T-helper 2 cell treated with Interferon-gamma antibody and Interleukin-4, amounts not matched to agents 5 μg/mL and 100 μg/mL, for 36 hours (primary cell): ENCODE measurements around the gene TRAP1.

ENCODE experiments used
- DNase-seq: peaks from one replicate; pipeline ENCODE4 v3.0.0; 2021; ENCODE audit warnings: low spot score
- H3K27ac Mint-ChIP-seq: one replicate; pipeline ENCODE4 v1.8.0; 2021; ENCODE audit warnings: mild to moderate bottlenecking, mixed read lengths
- H3K27me3 Mint-ChIP-seq: one replicate; pipeline ENCODE4 v1.8.0; 2021; ENCODE audit warnings: low read depth, mixed read lengths
- H3K36me3 Mint-ChIP-seq: one replicate; pipeline ENCODE4 v1.8.0; 2021; ENCODE audit warnings: low read depth, mixed read lengths
- H3K4me1 Mint-ChIP-seq: one replicate; pipeline ENCODE4 v1.8.0; 2021; ENCODE audit warnings: low read depth, mixed read lengths
- H3K4me3 Mint-ChIP-seq: one replicate; pipeline ENCODE4 v1.8.0; 2022; ENCODE audit warnings: mild to moderate bottlenecking, moderate library complexity, mixed read lengths
- H3K9me3 Mint-ChIP-seq: one replicate; pipeline ENCODE4 v1.8.0; 2021; ENCODE audit warnings: mixed read lengths

The TRAP1 gene

DNA sequence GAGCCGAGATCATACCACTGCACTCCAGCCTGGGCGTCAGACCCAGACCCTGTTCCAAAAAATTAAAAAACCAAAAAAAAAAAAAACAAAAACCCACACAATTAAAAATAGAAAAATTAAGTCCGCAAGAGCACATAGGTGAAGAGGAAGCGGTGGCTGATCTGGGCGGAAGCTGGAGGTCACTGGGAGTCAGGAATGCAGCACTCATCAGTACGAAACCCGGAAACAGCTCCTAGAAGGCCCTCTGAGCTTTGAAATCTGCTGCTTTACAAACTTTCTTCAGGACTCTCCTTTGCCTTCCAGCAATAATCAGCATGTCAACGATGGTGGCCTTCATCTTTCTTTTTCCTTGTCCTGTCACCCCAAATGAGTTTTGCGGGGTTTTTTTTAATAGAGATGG, 29.5 kb downstream of the TRAP1 start:
- no peak overlapping the region for H3K4me3 Mint-ChIP-seq
- H3K36me3 Mint-ChIP-seq: peaks cover 34% of the 10 kb centered on the region
- peaks cover 7% of the 10 kb centered on the region for H3K4me1 Mint-ChIP-seq
- no peak overlapping the region for H3K27ac Mint-ChIP-seq
- no peaks in the 10 kb centered on the region for H3K9me3 Mint-ChIP-seq
- DNase-seq: no peak
- no peaks in the 10 kb centered on the region for H3K27me3 Mint-ChIP-seq

DNA sequence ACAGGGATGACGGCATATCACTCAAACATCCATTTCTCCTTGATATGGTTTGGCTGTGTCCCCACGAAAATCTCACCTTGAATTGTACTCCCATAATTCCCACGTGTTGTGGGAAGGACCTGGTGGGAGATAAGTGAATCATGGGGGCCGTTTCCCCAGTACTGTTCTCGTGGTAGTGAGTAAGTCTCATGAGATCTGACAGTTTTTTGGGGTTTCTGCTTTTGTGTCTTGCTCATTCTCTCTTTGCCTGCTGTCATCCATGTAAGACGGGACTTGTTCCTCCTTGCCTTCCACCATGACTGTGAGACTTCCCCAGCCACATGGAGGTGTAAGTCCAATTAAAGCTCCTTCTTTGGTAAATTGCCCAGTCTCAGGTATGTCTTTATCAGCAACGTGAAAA, 30.3 kb downstream of the TRAP1 start:
- H3K27ac Mint-ChIP-seq: no peak overlapping the region

DNA sequence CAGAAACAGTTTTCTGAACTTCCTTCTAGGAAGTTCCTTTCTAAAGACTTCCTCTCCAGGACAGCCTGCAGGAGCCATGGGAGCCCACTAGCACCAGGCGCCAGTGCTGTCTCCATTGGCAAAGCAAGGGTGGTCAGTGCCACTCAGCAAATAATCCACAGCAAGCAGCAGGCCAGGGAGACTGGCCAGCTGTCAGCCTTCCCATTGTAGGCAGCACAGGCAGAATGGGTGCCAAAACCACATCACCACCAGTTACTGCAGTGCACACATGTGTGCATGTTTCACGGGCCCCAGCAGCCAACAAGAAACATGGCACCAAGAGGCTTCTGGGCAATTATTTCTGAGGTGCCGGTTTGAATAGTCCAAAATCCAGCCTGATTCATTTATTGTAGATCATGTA, 36.1 kb downstream of the TRAP1 start:
- peaks cover 37% of the 10 kb centered on the region for H3K36me3 Mint-ChIP-seq
- no peak overlapping the region for H3K27ac Mint-ChIP-seq
- H3K9me3 Mint-ChIP-seq: no peaks in the 10 kb centered on the region
- DNase-seq: no peak
- H3K4me3 Mint-ChIP-seq: no peak overlapping the region
- H3K4me1 Mint-ChIP-seq: no peaks in the 10 kb centered on the region
- no peaks in the 10 kb centered on the region for H3K27me3 Mint-ChIP-seq

More for the DNA sequence above, 30.3 kb downstream of the TRAP1 start:
- no peak for DNase-seq
- H3K4me1 Mint-ChIP-seq: peaks cover 7% of the 10 kb centered on the region
- peaks cover 37% of the 10 kb centered on the region for H3K36me3 Mint-ChIP-seq
- H3K27me3 Mint-ChIP-seq: no peaks in the 10 kb centered on the region
- H3K4me3 Mint-ChIP-seq: no peak overlapping the region
- H3K9me3 Mint-ChIP-seq: no peaks in the 10 kb centered on the region

DNA sequence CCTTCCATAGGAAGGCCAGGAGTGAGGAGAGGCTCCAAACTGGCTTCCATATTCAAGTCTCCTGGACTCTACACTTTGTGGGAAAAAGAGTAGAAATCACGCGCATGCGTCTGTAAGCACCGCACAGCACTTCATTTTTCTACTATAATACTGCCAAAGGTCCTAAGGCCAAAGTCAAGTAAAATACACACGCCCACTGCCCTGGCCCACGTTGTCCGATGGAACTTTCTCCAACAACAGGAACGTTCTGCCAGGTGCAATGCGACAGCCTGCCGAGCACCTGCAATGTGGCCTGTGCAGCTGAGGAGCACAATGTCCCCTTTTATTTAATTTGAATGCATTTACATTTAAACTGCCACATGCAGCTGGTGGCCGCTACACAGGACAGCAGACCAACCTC, 39.3 kb downstream of the TRAP1 start:
- DNase-seq: no peak
- Mint-ChIP-seq H3K27ac (no peak overlapping the region), H3K36me3 (peaks cover 36% of the 10 kb centered on the region), H3K4me3 (no peak overlapping the region), H3K4me1 (no peaks in the 10 kb centered on the region), H3K9me3 (no peaks in the 10 kb centered on the region), H3K27me3 (no peaks in the 10 kb centered on the region)

DNA sequence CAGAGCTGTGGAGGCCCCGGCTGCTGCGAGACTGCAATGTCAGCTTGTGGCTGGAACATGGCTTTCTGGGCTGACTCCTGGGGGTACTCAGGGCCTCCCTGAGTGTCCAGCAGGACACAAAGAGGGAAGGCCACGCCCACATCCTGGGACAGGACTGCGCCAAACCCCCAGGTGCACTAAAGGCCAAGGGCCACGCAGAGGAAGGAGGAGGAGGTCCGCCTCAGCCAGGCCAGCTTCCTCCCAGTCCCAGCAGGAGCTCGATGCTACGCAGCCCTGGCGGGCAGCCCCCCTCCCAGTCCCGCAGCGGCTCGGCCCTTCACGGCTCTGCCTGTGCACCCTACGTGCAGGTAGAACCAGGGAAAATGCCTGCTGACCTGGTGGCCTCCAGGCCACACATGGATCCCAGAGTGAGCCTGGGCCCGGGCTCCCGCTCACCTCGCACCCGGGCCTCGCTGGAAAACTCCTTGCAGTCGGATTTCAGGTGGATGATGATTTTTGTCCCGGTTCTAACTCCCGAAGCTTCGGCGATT, 41.7 kb downstream of the TRAP1 start:
- peaks cover 4% of the 10 kb centered on the region for H3K4me1 Mint-ChIP-seq
- H3K4me3 Mint-ChIP-seq: no peak overlapping the region
- H3K9me3 Mint-ChIP-seq: no peaks in the 10 kb centered on the region
- H3K27me3 Mint-ChIP-seq: no peaks in the 10 kb centered on the region
- H3K36me3 Mint-ChIP-seq: peaks cover 33% of the 10 kb centered on the region
- no peak for DNase-seq
- H3K27ac Mint-ChIP-seq: no peak overlapping the region

DNA sequence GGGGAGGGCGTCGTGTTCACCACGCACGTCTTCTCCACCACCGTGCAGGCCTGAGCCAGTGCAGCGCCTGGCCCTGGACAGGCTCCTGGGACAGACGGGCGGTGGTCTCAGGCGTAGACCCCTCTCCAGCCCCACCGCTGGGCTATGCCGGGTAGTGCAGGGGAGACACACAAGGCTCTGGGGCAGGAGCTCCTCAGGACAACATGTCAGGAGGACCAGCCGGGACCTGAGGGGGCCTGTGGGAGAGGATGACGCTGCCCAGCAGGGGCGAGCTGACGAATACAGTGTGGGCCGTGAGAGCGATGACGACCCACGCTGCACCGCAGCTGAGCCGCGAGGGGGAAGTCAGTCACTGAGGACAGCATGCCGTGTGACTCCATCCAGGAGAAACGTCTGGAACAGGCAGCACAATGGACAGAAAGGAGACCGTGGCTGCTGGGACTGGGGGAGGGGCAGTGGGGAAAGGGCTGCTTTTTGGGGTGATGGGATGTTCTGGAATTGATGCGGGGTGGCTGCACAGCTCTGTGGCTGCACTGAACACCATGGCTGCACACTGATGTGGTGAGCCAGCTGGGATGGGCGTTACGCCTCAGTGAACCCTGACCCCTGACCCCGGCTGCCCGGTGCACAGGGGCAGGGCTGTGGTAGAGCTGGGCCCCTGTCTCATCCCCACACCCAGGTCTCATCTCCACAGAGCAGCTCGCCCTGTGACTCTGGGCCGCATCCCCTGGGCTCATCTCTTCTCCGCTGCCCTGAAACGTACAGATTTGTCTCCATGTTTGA, 42.6 kb downstream of the TRAP1 start:
- Mint-ChIP-seq H3K4me3 (no peak overlapping the region), H3K36me3 (peaks cover 36% of the 10 kb centered on the region), H3K27ac (no peak overlapping the region), H3K27me3 (no peaks in the 10 kb centered on the region), H3K9me3 (no peaks in the 10 kb centered on the region), H3K4me1 (peaks cover 6% of the 10 kb centered on the region)
- DNase-seq: no peak

DNA sequence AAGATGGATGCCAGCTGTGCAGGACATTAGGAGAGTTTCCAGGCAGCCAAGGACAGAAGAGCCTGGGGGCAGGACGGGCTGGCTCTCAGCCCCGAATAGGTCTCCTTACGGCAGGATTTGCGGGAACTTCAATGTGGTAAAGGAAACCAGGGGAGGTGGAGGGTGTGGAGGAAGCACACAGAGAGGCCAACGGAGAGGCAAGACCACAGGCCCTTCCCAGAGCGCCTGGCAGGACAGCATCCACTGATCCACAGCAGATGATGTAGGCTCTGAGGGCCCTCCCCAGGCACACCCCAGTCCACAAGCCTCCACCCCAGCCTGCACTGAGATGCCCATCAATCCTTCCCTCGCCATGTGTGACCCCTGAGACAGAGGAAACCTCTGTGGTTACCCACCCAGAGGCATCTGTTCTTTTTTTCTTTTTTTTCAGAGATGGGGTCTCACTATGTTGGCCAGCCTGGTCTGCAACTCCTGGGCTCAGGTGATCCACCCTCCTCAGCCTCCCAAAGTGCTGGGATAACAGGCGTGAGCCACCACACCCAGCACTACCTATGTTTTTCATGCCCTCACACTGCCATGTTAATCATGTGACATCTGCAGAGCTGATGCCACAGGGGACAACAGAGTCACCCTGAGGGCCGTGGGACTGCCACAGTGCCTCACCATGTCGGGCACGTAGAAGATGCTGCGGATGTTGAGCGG, 43.5 kb downstream of the TRAP1 start:
- Mint-ChIP-seq H3K9me3 (no peaks in the 10 kb centered on the region), H3K4me1 (peaks cover 13% of the 10 kb centered on the region), H3K27me3 (no peaks in the 10 kb centered on the region), H3K36me3 (peaks cover 37% of the 10 kb centered on the region), H3K4me3 (no peak overlapping the region), H3K27ac (no peak overlapping the region)
- DNase-seq: no peak

DNA sequence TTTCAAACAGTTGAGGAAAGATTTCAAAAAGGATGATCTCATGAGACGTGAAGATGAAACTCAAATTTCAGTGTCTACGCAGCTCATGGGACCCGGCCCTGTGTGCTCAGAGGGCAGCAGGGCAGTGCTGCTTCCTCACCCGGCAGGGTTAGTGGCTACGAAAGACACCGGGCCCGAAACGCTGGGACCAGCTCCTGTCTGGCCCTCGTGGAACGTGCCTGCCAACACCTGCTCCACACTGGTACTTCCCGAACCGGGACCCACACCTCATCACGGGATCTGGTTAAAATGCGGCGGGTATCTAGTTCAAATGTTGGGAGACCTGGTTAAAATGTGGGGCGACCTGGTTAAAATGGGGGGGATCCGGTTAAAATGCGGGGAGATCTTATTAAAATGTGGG, 44.1 kb downstream of the TRAP1 start:
- H3K36me3 Mint-ChIP-seq: peaks cover 39% of the 10 kb centered on the region
- no peak overlapping the region for H3K27ac Mint-ChIP-seq
- no peak for DNase-seq
- peaks cover 16% of the 10 kb centered on the region for H3K4me1 Mint-ChIP-seq
- H3K4me3 Mint-ChIP-seq: no peak overlapping the region
- H3K9me3 Mint-ChIP-seq: no peaks in the 10 kb centered on the region
- no peaks in the 10 kb centered on the region for H3K27me3 Mint-ChIP-seq

DNA sequence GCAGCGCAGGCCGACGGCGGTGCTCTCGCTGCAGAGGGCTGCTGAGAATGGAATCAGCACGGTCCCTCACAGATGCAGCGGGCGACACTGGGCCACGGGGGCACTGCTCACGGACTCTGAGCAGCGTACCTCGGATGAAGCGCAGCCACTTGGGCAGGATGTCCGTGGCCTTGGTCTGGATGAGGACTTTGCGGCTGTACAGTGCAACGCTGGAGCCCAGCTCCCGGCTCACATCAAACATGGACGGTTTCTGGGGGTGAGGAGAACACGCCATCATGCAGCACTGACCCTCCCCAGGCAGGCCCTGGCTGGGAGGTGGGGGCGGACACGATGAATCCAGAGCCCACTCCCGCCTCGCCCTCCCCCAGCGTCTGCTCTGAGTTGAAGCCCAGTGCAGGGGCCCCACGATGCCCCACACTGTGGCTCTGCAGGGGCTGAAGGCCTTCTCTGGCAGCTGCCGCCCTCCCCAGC, 44.7 kb downstream of the TRAP1 start:
- Mint-ChIP-seq H3K4me3 (no peak overlapping the region), H3K27me3 (no peaks in the 10 kb centered on the region), H3K27ac (no peak overlapping the region), H3K9me3 (no peaks in the 10 kb centered on the region), H3K4me1 (peaks cover 16% of the 10 kb centered on the region), H3K36me3 (peaks cover 35% of the 10 kb centered on the region)
- no peak for DNase-seq

DNA sequence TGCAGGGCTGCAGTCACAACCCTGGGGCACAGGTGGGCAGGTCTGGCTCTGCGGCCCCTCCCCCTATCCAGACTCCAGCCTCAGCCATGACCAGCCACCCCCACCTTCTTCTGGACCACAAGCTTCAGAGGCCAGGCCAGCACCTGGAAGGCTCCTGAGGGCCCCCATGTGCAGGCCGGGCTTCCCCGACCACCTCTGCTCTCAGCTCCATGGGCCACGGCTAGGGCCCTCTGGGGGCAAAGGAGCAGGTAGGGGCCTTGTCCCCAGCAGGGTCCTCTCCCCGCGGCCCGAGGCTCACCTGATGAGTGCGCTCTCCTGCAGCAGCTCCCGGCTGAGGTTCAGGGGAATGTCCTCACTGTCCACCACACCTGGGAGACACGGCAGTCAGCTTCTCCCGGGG, 45.9 kb downstream of the TRAP1 start:
- H3K4me3 Mint-ChIP-seq: no peak overlapping the region
- H3K4me1 Mint-ChIP-seq: peaks cover 19% of the 10 kb centered on the region
- H3K9me3 Mint-ChIP-seq: no peaks in the 10 kb centered on the region
- peaks cover 39% of the 10 kb centered on the region for H3K36me3 Mint-ChIP-seq
- DNase-seq: no peak
- H3K27me3 Mint-ChIP-seq: no peaks in the 10 kb centered on the region
- H3K27ac Mint-ChIP-seq: peak overlapping the region; percentile 49

DNA sequence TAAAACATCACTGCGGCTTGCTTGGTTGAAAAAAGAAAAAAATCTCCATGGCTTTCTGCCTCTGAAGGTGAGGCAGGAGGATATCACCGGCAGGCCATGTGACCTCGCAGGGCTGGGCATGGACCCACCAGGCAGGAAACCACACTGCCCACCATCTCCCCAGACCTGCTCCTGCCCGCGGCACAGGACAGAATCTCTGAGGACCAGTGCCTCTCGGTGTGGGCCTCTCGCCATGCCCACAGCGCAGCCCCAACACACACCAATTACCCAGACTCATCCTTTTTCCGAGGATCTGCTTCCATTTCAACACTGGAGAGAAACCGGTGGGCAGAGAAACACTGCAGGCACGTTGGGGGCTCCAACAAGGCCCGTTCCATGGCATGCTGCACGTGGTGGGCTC, 46.6 kb downstream of the TRAP1 start:
- H3K27ac Mint-ChIP-seq: peak overlapping the region; percentile 60
- no peaks in the 10 kb centered on the region for H3K9me3 Mint-ChIP-seq
- peaks cover 26% of the 10 kb centered on the region for H3K4me1 Mint-ChIP-seq
- H3K36me3 Mint-ChIP-seq: peaks cover 40% of the 10 kb centered on the region
- no peak overlapping the region for H3K4me3 Mint-ChIP-seq
- no peak for DNase-seq
- H3K27me3 Mint-ChIP-seq: no peaks in the 10 kb centered on the region

DNA sequence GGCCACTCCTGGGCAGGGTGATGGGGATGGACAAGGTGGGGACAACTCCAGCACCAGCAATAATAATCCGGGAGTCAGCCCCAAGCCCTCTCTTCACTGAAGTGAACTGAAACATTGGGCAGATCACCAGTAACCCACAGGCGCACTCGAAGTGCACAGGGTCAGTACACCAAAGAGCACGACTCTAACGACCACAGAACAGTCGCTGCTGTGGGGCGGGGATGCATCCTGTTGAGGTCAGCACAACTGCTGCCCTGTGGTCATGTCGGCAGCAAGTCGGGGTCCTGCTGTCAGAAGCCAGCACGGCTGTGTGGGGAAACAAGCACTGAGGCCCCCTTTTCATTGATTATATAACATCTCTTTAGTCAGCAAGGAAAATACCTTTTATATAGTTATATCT, 48.2 kb downstream of the TRAP1 start:
- Mint-ChIP-seq H3K4me3 (peak overlapping the region; percentile 24), H3K4me1 (peaks cover 36% of the 10 kb centered on the region), H3K27ac (peak overlapping the region; percentile 49), H3K9me3 (no peaks in the 10 kb centered on the region), H3K27me3 (no peaks in the 10 kb centered on the region), H3K36me3 (peaks cover 46% of the 10 kb centered on the region)
- DNase-seq: no peak

DNA sequence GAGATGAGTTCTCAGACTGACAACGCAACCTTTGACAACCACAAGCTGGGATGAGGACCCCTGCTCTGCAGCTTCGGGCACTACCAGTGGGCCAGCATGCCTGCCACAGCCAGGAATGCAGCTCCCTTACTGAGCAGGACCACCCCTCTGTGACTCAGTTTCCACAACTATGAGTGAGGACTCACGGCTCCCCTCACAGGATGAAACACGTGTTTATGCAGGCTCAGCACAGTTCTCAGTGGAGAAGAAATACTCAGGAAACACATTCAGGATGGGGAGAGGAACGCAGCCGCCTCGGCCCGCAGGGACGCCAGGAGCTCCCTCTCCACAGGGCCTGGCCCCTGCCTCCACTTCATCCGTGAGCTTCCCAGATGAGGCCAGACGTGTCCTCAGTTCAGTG, 48.7 kb downstream of the TRAP1 start:
- H3K4me1 Mint-ChIP-seq: peaks cover 36% of the 10 kb centered on the region

DNA sequence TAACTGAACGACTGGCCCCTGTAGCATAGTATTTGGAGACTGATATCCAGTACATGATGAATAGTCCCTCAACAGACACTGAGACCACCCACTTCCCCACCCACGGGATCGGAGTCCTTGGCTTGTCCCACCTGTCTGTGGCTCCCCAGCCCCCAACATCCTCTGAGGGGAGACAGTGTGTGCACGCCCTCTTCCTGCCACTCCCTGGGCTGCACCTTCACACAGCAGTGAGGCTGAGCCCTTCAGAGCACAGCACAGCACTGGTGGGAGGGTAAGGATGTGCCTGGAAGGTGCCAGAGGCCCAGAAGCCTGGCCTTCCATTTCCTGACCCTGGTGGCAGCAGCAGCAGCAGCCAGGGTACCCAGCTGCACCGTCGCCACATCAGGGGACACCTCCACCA, 51.8 kb downstream of the TRAP1 start:
- Mint-ChIP-seq H3K9me3 (no peaks in the 10 kb centered on the region), H3K4me1 (peaks cover 31% of the 10 kb centered on the region), H3K27ac (peak overlapping the region; percentile 79), H3K4me3 (no peak overlapping the region), H3K27me3 (no peaks in the 10 kb centered on the region), H3K36me3 (peaks cover 48% of the 10 kb centered on the region)
- no peak for DNase-seq

More for the DNA sequence above, 48.7 kb downstream of the TRAP1 start:
- Mint-ChIP-seq H3K9me3 (no peaks in the 10 kb centered on the region), H3K27me3 (no peaks in the 10 kb centered on the region), H3K4me3 (peak overlapping the region; percentile 24), H3K27ac (no peak overlapping the region), H3K36me3 (peaks cover 46% of the 10 kb centered on the region)
- no peak for DNase-seq
